Measurements from ENCODE around the gene SHISA6. TPM values are rescaled to one million over a fixed set of nuclear protein-coding genes. Genes with fewer than 3 reads are reported as not detected.

SHISA6 gene
- total RNA-seq, 4 donors from 2014 or later = 0.45 to 4.9 (median 3.3) TPM

- Histone ChIP-seq H3K27ac (no peak overlapping the region), H3K27me3 (no peaks in the 10 kb centered on the region), H3K4me1 (no peaks in the 10 kb centered on the region), H3K4me3 (no peak overlapping the region), H3K9me3 (no peaks in the 10 kb centered on the region), H3K36me3 (no peaks in the 10 kb centered on the region)
- DNase-seq (ENCODE audit: low spot score in 2 of 2) = no peak
- WGBS = 74% methylated on average over 5 of the region's 5 CpGs
- TF ChIP-seq POLR2A (IDR thresholded peaks at IDR 0.05) (no peak), POLR2AphosphoS5 (IDR thresholded peaks at IDR 0.05) (no peak), EP300 (IDR thresholded peaks at IDR 0.05) (no peak)
- TF ChIP-seq, protein P1, sequence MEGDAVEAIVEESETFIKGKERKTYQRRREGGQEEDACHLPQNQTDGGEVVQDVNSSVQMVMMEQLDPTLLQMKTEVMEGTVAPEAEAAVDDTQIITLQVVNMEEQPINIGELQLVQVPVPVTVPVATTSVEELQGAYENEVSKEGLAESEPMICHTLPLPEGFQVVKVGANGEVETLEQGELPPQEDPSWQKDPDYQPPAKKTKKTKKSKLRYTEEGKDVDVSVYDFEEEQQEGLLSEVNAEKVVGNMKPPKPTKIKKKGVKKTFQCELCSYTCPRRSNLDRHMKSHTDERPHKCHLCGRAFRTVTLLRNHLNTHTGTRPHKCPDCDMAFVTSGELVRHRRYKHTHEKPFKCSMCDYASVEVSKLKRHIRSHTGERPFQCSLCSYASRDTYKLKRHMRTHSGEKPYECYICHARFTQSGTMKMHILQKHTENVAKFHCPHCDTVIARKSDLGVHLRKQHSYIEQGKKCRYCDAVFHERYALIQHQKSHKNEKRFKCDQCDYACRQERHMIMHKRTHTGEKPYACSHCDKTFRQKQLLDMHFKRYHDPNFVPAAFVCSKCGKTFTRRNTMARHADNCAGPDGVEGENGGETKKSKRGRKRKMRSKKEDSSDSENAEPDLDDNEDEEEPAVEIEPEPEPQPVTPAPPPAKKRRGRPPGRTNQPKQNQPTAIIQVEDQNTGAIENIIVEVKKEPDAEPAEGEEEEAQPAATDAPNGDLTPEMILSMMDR (IDR thresholded peaks at IDR 0.05) = no peak
Observed at GRCh38 chr17:11554542-11554941, 313.5 kb downstream of the SHISA6 start.

- Histone ChIP-seq H3K27me3 (no peaks in the 10 kb centered on the region), H3K4me3 (no peak overlapping the region), H3K27ac (no peak overlapping the region), H3K4me1 (no peaks in the 10 kb centered on the region), H3K36me3 (no peaks in the 10 kb centered on the region), H3K9me3 (no peaks in the 10 kb centered on the region)
- TF ChIP-seq, protein P1 (IDR thresholded peaks at IDR 0.05) = no peak
- TF ChIP-seq POLR2A (IDR thresholded peaks at IDR 0.05) (no peak), EP300 (IDR thresholded peaks at IDR 0.05) (no peak), POLR2AphosphoS5 (IDR thresholded peaks at IDR 0.05) (no peak)
- DNase-seq (ENCODE audit: low spot score in 2 of 2) = no peak
- 88% methylated on average over 6 of the region's 6 CpGs for WGBS
Observed at GRCh38 chr17:11555530-11555929, 314.5 kb downstream of the SHISA6 start.

DNA sequence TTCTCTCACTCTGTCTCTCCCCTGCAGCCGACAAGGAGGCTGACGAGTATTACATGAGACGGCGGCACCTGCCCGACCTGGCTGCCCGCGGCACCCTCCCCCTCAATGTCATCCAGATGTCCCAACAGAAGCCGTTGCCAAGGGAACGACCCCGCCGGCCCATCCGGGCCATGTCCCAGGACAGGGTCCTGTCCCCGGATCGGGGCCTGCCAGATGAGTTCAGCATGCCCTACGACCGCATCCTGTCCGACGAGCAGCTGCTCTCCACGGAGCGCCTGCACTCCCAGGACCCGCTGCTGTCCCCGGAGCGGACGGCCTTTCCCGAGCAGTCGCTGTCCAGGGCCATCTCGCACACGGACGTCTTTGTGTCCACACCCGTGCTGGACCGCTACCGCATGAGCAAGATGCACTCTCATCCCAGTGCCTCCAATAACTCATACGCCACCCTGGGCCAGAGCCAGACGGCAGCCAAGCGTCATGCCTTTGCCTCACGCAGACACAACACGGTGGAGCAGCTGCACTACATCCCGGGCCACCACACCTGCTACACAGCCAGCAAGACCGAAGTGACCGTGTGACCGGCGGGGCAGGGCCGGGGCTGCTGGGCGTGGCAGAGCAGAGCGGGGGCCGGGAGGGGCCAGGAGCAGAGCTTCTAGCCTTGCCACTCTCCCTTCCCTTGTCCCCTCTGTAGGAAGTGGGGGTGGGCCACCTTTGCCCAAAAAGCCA, 316.9 kb downstream of the SHISA6 start:
- WGBS = 93% methylated on average over 22 of the region's 46 CpGs
- no peaks in the 10 kb centered on the region for H3K9me3 ChIP-seq
- H3K27me3 ChIP-seq = peaks cover 3% of the 10 kb centered on the region
- DNase-seq (ENCODE audit: low spot score in 2 of 2) = no peak
- no peaks in the 10 kb centered on the region for H3K4me1 ChIP-seq
- no peaks in the 10 kb centered on the region for H3K36me3 ChIP-seq
- TF ChIP-seq, protein P1 (IDR thresholded peaks at IDR 0.05) = no peak
- TF ChIP-seq EP300 (IDR thresholded peaks at IDR 0.05) = no peak
- TF ChIP-seq POLR2A (IDR thresholded peaks at IDR 0.05) = no peak
- no peak for TF ChIP-seq POLR2AphosphoS5 (IDR thresholded peaks at IDR 0.05)
- H3K4me3 ChIP-seq = no peak overlapping the region
- no peak overlapping the region for H3K27ac ChIP-seq

GRCh38 chr17:11558681-11559234, 317.7 kb downstream of the SHISA6 start:
- Histone ChIP-seq H3K27me3 (peaks cover 3% of the 10 kb centered on the region), H3K4me3 (no peak overlapping the region), H3K9me3 (no peaks in the 10 kb centered on the region), H3K27ac (no peak overlapping the region), H3K4me1 (no peaks in the 10 kb centered on the region), H3K36me3 (no peaks in the 10 kb centered on the region)
- no peak for DNase-seq (ENCODE audit: low spot score in 2 of 2)
- TF ChIP-seq POLR2AphosphoS5 (IDR thresholded peaks at IDR 0.05) = no peak
- TF ChIP-seq, protein P1 (IDR thresholded peaks at IDR 0.05) = no peak
- TF ChIP-seq POLR2A (IDR thresholded peaks at IDR 0.05) = no peak
- no peak for TF ChIP-seq EP300 (IDR thresholded peaks at IDR 0.05)
- 95% methylated on average over 8 of the region's 10 CpGs for WGBS

DNA sequence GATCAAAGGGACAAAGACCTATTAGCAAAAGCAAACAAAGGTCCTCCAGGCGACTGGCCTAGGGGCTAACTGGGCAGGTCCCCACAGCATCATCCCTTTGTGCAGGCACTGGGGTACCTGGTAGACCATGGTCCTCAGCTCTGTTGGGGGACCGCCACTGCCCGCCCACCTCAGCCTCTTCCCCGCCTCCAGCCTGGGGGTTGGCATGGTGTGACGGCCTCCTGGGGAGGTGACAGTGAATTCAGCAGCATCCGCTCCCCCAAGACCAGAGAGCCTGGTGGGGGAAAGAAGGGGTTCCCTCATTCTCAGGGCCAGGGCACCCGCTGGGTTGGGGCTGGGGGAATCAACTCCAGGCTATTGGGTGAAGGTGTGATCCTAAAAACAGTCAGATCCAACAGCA, 318.6 kb downstream of the SHISA6 start:
- no peak for DNase-seq (ENCODE audit: low spot score in 2 of 2)
- Histone ChIP-seq H3K4me3 (no peak overlapping the region), H3K4me1 (no peaks in the 10 kb centered on the region), H3K36me3 (no peaks in the 10 kb centered on the region), H3K9me3 (no peaks in the 10 kb centered on the region), H3K27ac (no peak overlapping the region), H3K27me3 (peaks cover 3% of the 10 kb centered on the region)
- TF ChIP-seq, protein P1 (IDR thresholded peaks at IDR 0.05) = no peak
- TF ChIP-seq POLR2A (IDR thresholded peaks at IDR 0.05) (no peak), EP300 (IDR thresholded peaks at IDR 0.05) (no peak), POLR2AphosphoS5 (IDR thresholded peaks at IDR 0.05) (no peak)
- WGBS = 89% methylated on average over 6 of the region's 7 CpGs
